GM23338 (cell line): Measurements from ENCODE around the gene CNN2. TPM values are rescaled to one million over a fixed set of nuclear protein-coding genes. Genes with fewer than 3 reads are reported as not detected.
A peak's percentile ranks its signal among the peaks of the same experiment; 100 is the strongest.

ENCODE experiments used
- ATAC-seq: fragments of 200-7000 bp; cut with Tn5 transposase; 3 replicates; pipeline ENCODE4 v1.9.1; 2020
- DNase-seq: peaks from one replicate; pipeline ENCODE4 v3.0.0-alpha.2; 2015; ENCODE audit warnings: low spot score
- H2AFZ ChIP-seq: fragments of 200-600 bp; sonication (generic); 2 replicates; pipeline ENCODE4 v1.8.0; 2016; ENCODE audit warnings: antibody characterized with exemption, mild to moderate bottlenecking, moderate library complexity
- H3F3A ChIP-seq: fragments of 200-600 bp; sonication (generic); replicated peaks from 2 replicates; pipeline ENCODE4 v1.8.0; 2017; ENCODE audit warnings: antibody characterized with exemption, mixed run types, low read depth
- H3K27ac ChIP-seq: fragments of 200-600 bp; sonication (generic); 2 replicates; pipeline ENCODE4 v1.6.1; 2016; ENCODE audit warnings: low read depth
- H3K27me3 ChIP-seq: fragments of 200-600 bp; sonication (generic); 2 replicates; pipeline ENCODE4 v1.8.0; 2016; ENCODE audit warnings: mild to moderate bottlenecking, mixed run types, moderate library complexity; ENCODE audit not compliant: insufficient read depth
- H3K36me3 ChIP-seq: fragments of 200-600 bp; sonication (generic); 2 replicates; pipeline ENCODE4 v1.8.0; 2016; ENCODE audit warnings: mild to moderate bottlenecking; ENCODE audit not compliant: insufficient read depth
- H3K4me1 ChIP-seq: fragments of 200-600 bp; sonication (generic); 2 replicates; pipeline ENCODE4 v1.8.0; 2016; ENCODE audit warnings: mild to moderate bottlenecking, moderate library complexity; ENCODE audit not compliant: insufficient read depth
- H3K4me2 ChIP-seq: fragments of 200-600 bp; sonication (generic); 2 replicates; pipeline ENCODE4 v1.7.1; 2017; ENCODE audit warnings: mixed run types
- H3K4me3 ChIP-seq: fragments of 200-600 bp; sonication (generic); 2 replicates; pipeline ENCODE4 v1.6.1; 2016; ENCODE audit warnings: mixed run types
- H3K79me2 ChIP-seq: fragments of 200-600 bp; sonication (generic); replicated peaks from 2 replicates; pipeline ENCODE4 v1.8.0; 2017; ENCODE audit warnings: mild to moderate bottlenecking; ENCODE audit not compliant: insufficient read depth
- H3K9me2 ChIP-seq: fragments of 200-600 bp; sonication (generic); 2 replicates; pipeline ENCODE4 v1.8.0; 2017; ENCODE audit not compliant: insufficient read depth
- H4K20me1 ChIP-seq: fragments of 200-600 bp; sonication (generic); replicated peaks from 2 replicates; pipeline ENCODE4 v1.8.0; 2017; ENCODE audit warnings: mild to moderate bottlenecking; ENCODE audit not compliant: insufficient read depth
- H3K27ac Mint-ChIP-seq: 2 replicates; pipeline ENCODE4 v1.8.0; 2020; ENCODE audit warnings: inconsistent platforms, mild to moderate bottlenecking, moderate library complexity, mixed read lengths
- H3K27me3 Mint-ChIP-seq: 3 replicates; pipeline ENCODE4 v1.8.0; 2022; ENCODE audit warnings: low read depth, mild to moderate bottlenecking, moderate library complexity, mixed read lengths, inconsistent platforms; ENCODE audit not compliant: insufficient read depth, poor library complexity
- H3K36me3 Mint-ChIP-seq: 3 replicates; pipeline ENCODE4 v1.8.0; 2021; ENCODE audit warnings: low read depth, mild to moderate bottlenecking, inconsistent platforms, moderate library complexity, mixed read lengths
- H3K4me1 Mint-ChIP-seq: 3 replicates; pipeline ENCODE4 v1.8.0; 2020; ENCODE audit warnings: mild to moderate bottlenecking, inconsistent platforms, mixed read lengths
- H3K4me3 Mint-ChIP-seq: 3 replicates; pipeline ENCODE4 v1.8.0; 2021; ENCODE audit warnings: moderate library complexity, mild to moderate bottlenecking, inconsistent platforms, mixed read lengths
- H3K9me3 Mint-ChIP-seq: 3 replicates; pipeline ENCODE4 v1.8.0; 2020; ENCODE audit warnings: moderate library complexity, mild to moderate bottlenecking, inconsistent platforms, mixed read lengths
- CREB1 ChIP-seq: fragments of 250-450 bp; sonication (Bioruptor Pico); IDR thresholded peaks from 2 replicates; pipeline ENCODE4 v1.5.0; 2020; ENCODE audit warnings: low read depth, mild to moderate bottlenecking, moderate library complexity
- EZH2phosphoT487 ChIP-seq: fragments of 200-600 bp; sonication (generic); IDR thresholded peaks from one replicate; pipeline ENCODE4 v1.8.1; 2018; ENCODE audit warnings: antibody characterized with exemption; ENCODE audit not compliant: unreplicated experiment
- POLR2AphosphoS5 ChIP-seq: IDR thresholded peaks from 2 replicates; pipeline ENCODE4 v1.6.1; 2016; ENCODE audit warnings: antibody characterized with exemption, low read depth
- REST ChIP-seq: IDR thresholded peaks from one replicate; pipeline ENCODE4 v1.6.1; 2018; ENCODE audit warnings: antibody characterized with exemption; ENCODE audit not compliant: unreplicated experiment
- STAT1 ChIP-seq: IDR thresholded peaks from one replicate; pipeline ENCODE4 v1.6.1; 2016; ENCODE audit warnings: antibody characterized with exemption; ENCODE audit not compliant: unreplicated experiment
- polyA plus RNA-seq: library from polyadenylated mRNA; unstranded; fragments of >200 nt; fragmentation: Nextera tagmentation; extraction: Ambion mirVana; gene quantifications from 2 replicates; pipeline ENCODE4 v1.2.1, GENCODE V29; 2016
- total RNA-seq: library from RNA; depleted of rRNA; stranded (reverse); fragments of >200 nt; shearing (Covaris generic); gene quantifications from 2 replicates; pipeline ENCODE4 v1.2.3, GENCODE V29; 2014

CNN2 gene
- total and polyA plus RNA-seq, 2 experiments from 2014 or later, result 330 to 392 TPM

- peak overlapping the region; percentile 95 for H3K4me2 ChIP-seq
- peak overlapping the region; percentile 84; the same call in 1 of the 2 replicates for H3K27ac ChIP-seq
- peaks cover 16% of the 10 kb centered on the region; the same call in 1 of the 2 replicates for H3K36me3 ChIP-seq
- H2AFZ ChIP-seq, result peak overlapping the region; percentile 90; the same call in 1 of the 2 replicates
- H3K27me3 ChIP-seq, result no peaks in the 10 kb centered on the region
- TF ChIP-seq STAT1 (no peak), CREB1 (peak; percentile 78)
- peaks cover under 1% of the 10 kb centered on the region; the same call in 1 of the 2 replicates for H4K20me1 ChIP-seq
- Mint-ChIP-seq H3K27ac (peak overlapping the region; percentile 86), H3K9me3 (peaks cover 4% of the 10 kb centered on the region; the same call in 2 of the 3 replicates), H3K4me3 (peak overlapping the region; percentile 89), H3K27me3 (peaks cover 41% of the 10 kb centered on the region), H3K4me1 (peaks cover 15% of the 10 kb centered on the region), H3K36me3 (peaks cover 43% of the 10 kb centered on the region)
- H3K9me2 ChIP-seq, result no peaks in the 10 kb centered on the region
- no peaks in the 10 kb centered on the region for H3K79me2 ChIP-seq
- peak overlapping the region; percentile 91 for H3K4me3 ChIP-seq
- peak; percentile 47 for ATAC-seq
- H3F3A ChIP-seq, result peaks cover 33% of the 10 kb centered on the region
- peak; percentile 98 for DNase-seq
- H3K4me1 ChIP-seq, result peaks cover 10% of the 10 kb centered on the region
These were observed 14.3 kb downstream of the CNN2 start for GRCh38 chr19:1040476-1041271.

- DNase-seq, result no peak
- H3K4me2 ChIP-seq, result peak overlapping the region; percentile 95
- no peaks in the 10 kb centered on the region; the same call in 1 of the 2 replicates for H4K20me1 ChIP-seq
- Mint-ChIP-seq H3K36me3 (peaks cover 36% of the 10 kb centered on the region), H3K27ac (no peak overlapping the region), H3K27me3 (peaks cover 36% of the 10 kb centered on the region), H3K4me1 (peaks cover 15% of the 10 kb centered on the region), H3K9me3 (peaks cover 4% of the 10 kb centered on the region; the same call in 1 of the 3 replicates), H3K4me3 (peak overlapping the region; percentile 89)
- peak overlapping the region; percentile 91 for H3K4me3 ChIP-seq
- H3K27me3 ChIP-seq, result no peaks in the 10 kb centered on the region
- ATAC-seq, result no peak
- H3F3A ChIP-seq, result peaks cover 33% of the 10 kb centered on the region
- no peaks in the 10 kb centered on the region for H3K9me2 ChIP-seq
- H3K36me3 ChIP-seq, result peaks cover 16% of the 10 kb centered on the region; the same call in 1 of the 2 replicates
- no peak overlapping the region for H3K27ac ChIP-seq
- no peak overlapping the region for H2AFZ ChIP-seq
- TF ChIP-seq REST (no peak), EZH2phosphoT487 (no peak), POLR2AphosphoS5 (no peak)
- H3K79me2 ChIP-seq, result no peaks in the 10 kb centered on the region
- H3K4me1 ChIP-seq, result peaks cover 10% of the 10 kb centered on the region
These were observed 14.9 kb downstream of the CNN2 start for GRCh38 chr19:1041272-1041834.
